Tibial nerve (tissue), 4 donors: ENCODE data around the gene TNFSF13B.

Source experiments
- CTCF ChIP-seq, 5 experiments: fragments of 200-600 bp in 3 of 5; fragments of 450-650 bp in 2 of 5; sonication (generic) in 3 of 5; IDR thresholded peaks; one replicate each; pipeline ENCODE4 v1.5.1; 2016 to 2019; ENCODE audit warnings: antibody characterized with exemption in 5 of 5, mild to moderate bottlenecking in 3 of 5, moderate library complexity in 2 of 5
- EP300 ChIP-seq, 2 donors: sonication (generic); formaldehyde crosslinking; IDR thresholded peaks; one replicate each; pipeline ENCODE4 v1.6.1; 2017; ENCODE audit warnings: antibody characterized with exemption in 2 of 2, mild to moderate bottlenecking in 1 of 2

DNA sequence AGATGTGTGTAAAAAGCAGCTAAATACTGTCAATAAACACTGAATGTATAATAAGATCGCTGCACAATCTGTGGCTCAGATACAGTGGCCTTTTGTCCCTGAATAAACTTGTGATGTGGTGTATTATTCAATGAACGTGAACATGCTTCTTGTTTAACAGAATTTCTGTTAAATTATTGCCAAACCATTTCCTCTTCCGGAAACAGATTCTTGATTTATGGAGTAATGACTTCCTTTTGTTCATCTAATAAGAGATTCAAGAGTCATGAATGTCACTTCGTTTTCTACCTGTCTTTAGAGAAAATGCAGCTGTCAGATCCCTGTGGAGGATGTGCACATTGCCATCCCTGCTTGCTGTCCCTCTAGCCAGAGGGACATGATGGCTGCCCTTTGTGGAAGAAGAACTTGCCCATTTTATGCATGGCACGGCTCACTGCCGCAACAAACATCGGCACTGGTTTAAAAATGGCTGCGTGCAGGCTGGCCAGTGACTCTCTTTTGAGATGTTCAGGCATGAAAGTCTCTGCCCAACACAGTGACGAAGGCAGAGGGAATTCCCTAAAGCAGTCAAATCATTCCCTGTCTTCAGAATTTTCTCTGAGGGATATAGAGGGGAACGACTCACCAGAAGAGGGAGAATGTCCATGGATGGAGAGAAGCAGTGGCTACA, 3.1 kb upstream of the TNFSF13B start:
- TF ChIP-seq CTCF (IDR thresholded peaks at IDR 0.05) (no peak), EP300 (IDR thresholded peaks at IDR 0.05) (no peak)
